NCI-H1417 (cell line): Measurements from ENCODE around the gene FSHR.

Experiments
- DNase-seq, 3 experiments: peaks; one replicate each; lab custom pipeline; 2025; lab: John Stamatoyannopoulos, UW

Gene FSHR

DNA sequence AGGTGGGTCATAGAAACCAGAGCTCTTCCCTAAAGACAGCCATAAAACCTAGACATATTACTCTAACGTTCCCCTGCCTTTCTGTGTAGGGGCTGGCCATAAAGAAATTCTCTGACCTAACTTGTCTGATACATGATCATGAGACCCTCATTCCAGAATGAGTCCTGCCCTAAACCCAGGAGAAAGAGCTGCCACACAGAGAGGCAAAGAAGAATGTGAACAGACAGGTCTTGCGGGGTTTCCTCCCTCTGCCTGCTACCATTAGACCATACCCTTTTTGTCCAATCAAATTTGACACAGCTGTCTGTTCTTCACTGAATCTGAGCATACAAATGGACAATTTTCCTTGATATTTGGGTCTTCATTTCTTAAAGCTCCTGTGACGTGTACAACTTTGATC is 200.0 kb downstream of the FSHR start:
- DNase-seq, result no peak

DNA sequence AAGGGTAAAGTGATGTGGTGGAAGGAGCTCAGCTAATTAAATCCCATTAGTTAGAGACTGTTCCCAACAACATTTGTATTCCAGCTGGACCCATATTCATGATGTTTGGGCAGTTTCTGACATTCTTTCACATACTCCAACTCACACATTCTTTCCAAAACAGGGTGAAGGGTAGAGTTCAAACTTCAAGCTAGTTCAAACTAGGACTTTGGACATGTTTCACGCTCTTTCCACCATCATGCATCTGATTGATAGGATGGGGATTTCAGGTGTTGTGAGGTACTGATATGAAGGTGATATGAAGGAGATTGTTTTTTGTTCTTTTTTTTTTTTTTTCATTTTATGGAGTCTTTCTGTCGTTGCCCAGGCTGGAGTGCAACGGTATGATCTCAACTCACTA is 201.7 kb downstream of the FSHR start:
- no peak for DNase-seq

DNA sequence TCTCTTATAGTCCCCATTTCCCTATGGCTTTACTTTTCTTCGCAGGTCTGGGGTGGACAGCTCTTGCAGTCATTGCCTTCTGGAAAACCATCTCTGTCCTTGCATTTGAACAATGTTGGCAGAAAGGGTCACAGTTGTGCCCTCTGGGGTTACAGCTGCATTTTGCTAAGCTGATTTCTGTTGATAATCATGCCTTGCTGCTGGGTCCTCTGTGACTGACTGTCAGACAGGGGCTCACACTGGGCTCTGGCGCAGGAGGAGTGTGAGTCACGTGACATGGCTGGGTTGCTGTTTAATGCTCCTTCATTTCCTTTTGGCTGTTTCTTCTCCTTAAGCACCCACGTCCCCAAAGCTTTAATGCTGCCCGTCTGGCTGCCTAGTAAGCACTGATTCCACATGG is 202.2 kb downstream of the FSHR start:
- DNase-seq, result no peak

DNA sequence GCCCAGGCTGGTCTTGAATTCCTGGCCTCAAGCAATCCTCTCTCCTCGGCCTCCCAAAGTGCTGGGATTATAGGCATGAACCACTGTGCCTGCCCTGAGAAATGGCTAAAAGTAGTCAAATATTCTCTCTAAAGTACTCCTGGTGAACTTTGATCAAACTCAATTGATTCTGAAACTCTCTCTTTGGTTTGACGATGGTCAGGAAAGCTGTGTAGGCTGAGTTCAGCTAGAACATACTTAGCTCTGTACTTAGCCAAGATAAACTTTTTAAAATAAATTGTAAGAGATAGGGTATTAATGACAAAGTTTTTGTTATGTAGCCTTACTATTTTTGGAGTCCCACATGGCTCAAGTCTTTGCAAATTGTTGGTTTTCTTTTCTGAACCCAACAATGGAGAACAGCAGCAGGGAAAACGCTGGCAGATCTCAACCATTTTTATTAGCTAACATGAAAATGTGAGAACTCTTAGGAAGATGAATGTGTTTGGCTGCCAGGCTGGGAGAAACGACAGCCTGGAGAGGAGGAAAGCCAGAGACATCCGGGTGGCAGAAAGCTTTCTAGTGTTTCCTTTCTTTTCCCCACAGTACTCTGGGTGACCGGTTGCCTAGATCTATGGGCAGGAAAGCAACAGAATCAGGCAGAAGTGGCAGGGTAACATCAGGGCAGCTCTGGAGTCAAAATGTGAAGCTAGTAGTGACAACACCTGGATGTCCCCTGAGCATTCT is 205.8 kb downstream of the FSHR start:
- DNase-seq, result peak in 1 of 3 experiments; percentile 61

DNA sequence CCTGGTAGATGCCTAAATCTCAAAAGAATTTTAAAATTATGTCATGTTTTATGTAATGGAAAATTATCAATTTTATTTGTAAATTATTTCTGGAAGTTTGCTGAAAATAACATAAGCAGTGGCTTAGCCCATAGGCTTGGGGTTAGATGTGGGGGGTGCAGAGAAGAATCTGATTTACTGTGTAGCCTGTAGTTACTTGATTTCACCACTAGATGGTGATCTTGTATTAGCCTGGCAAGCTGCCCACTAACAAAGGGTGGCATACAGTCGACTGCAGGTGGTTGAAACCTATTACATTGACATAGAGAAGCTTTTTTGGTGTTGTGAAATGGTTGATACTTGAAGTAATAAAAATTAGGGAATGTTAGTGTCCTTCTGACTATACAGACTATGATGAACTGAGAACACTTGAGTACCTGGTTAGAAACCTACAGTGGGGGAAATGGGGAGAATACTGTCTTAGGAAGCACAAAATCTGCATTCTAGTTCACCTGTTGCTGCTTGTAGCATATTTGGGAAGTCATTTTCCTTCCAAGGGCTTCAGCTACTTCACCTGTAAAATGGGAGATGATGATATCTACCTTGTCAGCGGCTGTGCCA is 207.8 kb downstream of the FSHR start:
- peak; percentile 60 to 88 (median 79) for DNase-seq

DNA sequence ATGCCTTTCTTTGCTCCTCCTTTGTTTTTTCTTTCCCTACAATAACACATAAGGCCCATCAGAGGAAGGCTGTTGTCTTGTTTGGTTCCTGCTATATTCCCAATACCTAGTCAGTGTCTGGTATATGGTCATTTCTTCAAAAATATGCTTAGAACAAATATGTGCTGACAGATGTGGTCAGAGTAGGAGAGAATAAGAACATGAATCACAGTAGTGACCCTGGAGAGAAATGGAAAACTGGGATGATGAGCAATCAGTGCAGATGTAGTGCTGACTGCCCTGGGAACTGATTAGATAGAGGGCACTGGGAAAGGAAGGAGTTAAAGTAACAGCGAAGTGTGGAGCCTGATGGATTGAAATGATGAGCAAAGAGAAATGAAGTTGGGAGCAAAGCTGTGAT is 209.4 kb downstream of the FSHR start:
- DNase-seq, result no peak

DNA sequence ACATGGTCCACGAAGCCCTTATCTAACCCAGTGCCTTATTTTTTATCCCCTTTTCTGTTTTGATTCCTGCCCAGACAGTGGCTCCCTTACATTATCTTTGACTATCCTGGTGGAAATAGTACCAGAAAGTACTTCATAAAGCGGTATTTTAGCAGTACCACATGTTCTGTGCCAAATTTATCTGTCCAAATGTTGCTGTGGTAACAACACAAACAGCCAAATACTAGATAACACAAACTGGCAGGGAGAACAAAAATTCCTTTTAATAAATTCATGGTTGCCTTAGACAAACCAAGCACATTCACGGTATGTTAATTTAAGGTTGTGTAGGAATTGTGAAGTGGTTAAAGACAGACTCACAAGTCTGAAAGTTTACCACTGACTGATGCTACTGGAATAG is 210.9 kb downstream of the FSHR start:
- DNase-seq, result no peak

DNA sequence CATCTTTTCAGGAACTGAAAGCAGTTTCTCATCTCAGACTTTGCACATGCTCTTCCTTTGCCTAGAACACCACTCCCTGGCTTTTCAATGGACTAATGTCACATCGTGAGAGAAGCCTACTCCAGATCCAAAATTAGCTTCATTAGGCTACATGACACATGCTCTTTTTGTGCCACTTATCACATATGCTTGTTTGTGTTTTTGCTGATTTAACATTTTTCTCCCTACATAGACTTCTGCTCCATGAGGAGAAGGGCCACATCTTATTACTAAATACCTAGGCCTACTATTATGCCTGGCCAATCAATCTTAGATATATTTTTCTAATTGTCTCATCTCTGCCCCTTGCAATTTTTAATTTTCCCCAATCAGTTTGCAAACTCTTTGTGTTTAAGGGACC is 212.4 kb downstream of the FSHR start:
- DNase-seq, result no peak

DNA sequence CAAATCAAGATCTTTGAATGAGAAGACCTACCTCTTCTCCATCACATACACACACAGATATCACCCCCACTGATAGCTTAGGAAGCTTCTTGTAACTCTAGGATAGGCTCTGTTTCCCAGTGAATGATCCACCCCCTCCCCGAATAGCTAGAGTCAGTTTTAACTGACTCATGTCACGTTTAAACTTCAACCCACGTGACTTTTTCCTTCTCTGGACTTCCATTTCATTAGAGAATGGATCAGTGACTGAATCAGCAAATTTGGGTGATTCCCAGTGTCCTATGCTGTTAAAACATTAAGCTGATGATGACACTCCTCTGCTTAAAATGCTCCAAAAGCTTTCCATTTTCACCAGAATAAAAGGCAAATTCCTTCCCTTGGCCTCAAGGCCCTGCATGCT is 212.9 kb downstream of the FSHR start:
- no peak for DNase-seq

DNA sequence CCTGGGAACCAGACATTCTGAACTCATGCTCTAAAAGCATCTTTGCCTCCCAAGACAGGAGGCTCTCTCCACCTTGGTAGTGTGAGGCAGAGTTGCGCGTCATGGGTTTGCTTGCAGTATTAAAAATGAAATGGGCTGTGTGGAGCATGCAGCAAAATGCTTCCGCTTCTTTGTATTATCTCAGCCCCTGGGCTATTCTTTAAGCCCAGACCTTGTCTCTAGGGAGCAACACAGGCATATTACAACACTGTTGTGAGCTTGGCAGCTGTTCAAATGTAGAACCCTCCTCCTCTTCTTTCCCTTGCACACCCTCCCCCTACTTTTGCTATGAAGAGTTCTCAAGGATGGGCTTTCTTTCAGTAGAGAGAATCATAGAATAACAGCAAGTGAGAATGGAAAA is 213.7 kb downstream of the FSHR start:
- peak; percentile 25 to 97 (median 77) for DNase-seq

DNA sequence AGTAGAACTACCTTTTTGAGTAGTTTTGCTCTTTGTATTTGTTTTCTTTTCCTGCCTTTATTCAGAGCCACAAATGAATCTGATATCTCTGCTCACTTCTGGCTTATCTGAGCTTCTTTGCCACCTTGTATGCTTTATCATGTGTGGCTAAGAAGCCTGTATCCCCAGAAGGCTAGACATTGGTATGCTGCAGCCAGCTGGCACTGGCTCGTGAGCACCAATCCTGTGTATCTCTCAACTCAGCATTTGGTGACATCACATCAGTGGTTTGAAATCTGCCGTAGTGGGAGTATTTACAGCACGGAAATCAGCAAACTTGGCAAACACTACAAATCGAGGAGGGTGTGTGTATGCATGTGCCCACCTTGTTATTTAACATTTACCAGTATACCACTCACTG is 215.1 kb downstream of the FSHR start:
- DNase-seq, result no peak

DNA sequence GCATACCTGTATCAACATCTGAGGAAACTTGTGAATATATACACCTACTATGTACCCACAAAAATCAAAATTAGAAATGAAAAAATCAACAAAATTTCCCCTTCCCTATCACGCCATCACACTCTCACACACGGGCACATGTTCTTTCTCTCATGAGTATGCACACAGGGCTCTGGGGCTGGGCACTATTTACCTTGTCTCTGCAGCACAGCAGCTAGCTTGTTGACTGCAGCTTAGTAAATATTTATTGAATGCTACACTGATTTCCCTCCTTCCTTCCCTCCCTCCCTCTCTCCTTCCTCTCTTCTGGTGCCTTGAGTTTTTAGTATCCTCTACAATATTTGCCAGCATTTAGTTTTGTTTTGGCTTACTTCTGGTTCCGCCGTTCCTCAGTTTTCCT is 216.1 kb downstream of the FSHR start:
- DNase-seq, result peak in 2 of 3 experiments; percentile 27 to 48

DNA sequence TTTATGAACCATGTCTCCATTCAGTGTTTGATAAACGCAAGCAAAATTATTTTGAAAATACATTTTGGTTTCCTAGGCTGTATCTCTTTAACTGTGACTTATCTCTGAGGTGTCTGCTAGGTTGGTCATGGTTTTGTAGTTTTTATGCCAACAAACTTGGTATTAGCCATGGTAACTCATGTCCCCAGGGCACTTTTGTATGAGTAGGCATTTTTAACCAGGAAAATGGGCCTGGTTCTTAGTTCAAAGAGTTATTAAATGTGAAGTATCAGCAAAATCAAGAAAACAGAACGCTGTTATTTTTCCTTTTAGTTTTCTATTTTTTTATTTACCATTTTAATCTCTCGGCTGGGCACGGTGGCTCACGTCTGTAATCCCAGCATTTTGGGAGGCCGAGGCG is 219.5 kb downstream of the FSHR start:
- no peak for DNase-seq

DNA sequence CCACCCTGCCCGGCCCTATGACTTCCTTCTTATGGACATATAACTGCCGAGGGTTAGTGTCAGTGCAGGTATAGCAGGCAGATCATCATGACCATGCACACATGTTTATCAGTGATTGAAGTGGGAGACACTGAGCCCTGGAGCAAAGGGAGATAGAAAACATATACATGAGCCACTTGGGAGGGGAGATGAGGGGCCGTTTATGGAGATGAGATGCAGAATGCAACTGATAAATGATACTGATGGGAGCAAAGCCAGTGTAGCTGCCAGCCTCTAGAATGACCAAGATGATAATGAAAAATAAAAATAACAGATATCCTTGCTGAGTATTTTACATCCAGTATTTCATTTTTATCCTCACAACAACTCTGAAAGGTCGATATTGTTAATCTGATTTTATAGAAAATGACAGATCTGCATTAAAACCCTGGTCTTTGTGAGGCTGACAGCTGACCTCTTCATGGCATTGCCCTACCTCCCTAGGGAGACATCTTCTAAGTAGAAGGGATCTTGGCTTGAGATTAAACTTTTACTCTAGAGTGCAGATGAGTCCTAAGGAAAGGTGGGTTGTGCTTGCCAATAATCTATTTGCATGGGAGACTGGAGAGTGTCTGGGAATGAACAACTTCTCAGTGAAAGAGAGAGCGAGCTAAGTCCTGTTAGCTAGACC is 220.4 kb downstream of the FSHR start:
- no peak for DNase-seq

DNA sequence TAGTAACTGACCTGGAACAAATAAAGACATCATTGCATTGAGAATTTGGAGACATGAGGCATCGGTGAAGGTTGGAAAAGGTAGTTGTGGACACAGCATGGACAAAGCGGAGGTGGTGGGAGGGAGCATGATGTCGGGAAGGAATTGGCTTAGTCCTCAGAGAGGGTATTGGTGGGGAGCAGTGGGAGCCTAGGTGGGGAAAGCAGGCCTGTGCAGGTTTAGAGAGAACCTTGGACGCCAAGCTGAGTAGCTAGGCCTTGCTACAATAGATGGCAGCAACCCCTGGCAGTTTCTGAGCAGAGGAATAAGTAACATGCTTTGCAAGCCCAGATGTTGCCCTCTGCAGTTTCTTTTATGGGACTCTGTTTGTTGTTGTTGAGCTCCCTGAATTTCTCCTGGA is 221.6 kb downstream of the FSHR start:
- DNase-seq, result no peak

DNA sequence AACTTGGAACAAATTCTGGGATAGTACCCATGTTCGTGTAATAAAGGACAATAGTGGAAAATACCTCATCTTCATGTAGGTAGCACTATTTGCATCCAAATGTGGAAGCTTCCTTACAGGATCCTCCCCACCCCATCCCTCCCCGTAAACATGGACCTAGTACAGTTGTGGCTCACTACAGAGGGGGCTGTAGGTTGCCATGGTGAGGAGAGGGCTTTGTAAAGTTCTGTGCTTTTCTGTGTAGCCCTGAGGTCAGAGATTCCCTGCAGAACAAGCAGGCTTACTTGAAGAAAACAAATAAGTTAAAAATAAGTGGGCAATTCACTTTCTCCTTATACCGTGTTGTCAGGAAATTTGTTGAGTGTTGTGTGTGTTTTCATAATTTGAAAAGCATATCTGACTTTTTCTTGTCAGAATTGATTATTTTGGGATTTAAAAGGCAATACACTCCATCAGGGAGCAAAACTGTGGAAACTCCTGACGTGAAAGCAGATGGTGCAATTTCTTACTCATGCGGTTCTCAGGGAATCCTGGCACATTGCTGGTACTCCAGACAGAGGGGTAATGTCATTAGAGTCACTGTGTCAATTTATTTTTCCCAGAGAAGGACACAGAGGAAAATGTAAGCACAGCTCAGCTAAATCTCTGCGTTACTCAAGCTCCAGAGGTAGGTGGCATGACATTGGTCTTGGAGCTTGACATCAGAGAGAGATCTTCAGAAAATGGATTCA is 224.6 kb downstream of the FSHR start:
- DNase-seq, result no peak

DNA sequence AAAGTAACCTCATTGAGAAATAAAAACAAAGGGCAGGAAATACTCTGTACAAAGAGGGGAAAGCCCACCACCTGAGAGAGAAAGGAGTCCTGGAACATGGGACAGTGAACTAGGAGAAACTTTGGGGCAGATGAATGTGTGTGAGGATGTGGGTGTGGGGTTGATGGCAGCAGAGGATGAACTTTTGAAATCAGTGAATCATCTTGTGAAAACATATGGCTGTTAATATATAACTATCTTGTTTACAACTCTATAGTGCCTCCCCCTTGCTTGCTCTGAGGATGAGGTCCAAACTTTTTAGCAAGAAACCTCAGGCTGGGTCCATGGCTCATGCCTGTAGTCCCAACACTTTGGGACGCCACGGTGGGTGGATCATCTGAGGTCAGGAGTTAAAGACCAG is 227.0 kb downstream of the FSHR start:
- no peak for DNase-seq

DNA sequence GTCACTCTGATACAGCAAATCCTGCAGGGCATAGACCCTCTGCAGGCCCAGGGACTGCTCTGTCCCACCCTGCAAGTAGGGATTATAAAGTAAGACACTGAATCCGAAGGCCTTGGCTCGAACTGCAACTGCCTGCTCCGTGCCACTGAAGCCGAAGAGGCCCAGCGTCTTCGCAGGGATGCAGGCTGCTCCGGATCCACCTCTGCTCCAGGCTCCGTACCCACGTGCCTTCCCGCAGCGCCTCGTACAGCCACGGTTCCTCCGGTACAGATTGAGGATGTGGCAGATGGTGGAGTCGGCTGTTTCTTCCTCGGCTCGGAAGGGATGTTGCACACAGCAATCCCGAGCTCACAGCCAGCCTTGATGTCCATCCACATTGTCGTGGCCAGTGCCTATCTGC is 238.4 kb downstream of the FSHR start:
- no peak for DNase-seq

DNA sequence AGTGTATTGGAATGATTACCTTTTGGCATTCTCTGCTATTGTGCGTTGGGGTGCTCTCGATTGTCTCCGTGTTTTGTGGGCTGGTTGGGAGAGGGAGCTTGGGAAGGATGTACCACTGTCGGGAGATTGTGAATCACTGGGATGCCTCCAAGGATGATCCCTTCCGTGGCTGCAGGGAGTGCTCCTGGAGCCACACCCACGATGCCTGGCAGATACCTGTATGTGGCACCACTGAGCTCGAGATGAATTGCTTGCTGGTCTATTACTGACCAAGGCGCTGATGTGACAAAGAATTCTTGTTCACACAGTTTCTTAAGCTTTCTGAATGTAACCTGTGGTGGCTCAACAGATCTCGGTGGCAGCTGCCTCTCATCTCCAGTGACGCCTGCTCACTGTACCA is 239.1 kb downstream of the FSHR start:
- no peak for DNase-seq

DNA sequence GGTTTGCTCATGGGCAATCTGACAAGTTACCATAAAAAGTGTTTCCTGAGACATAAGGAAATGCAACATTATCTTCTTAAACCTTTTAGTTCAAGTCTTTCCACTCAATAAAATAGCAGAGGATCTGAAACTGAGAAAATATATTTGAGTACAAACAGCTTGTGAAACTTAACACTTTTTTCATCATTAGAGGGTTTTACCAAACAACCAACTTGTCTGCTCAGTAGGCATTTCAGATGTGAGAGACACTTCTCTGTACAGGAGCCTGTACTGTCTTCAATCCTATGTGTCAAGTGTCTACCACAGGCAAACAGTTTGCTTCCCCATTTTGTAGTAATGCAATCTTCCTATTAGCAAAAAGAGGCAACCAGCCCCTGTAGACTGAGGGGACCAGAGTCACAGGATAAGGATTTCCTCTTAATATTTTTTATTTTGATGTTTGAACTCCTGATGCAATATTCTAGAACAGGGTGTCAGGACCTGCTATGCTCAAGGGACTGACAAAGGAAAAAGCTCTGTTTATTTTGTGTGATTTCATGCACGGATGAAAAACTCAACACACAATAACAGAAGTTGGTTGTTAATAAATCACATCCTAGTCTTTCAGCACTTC is 239.7 kb downstream of the FSHR start:
- DNase-seq, result no peak
